Type B pancreatic cell (in vitro differentiated cells): ENCODE results near the gene KLHL3. TPM values are rescaled to one million over a fixed set of nuclear protein-coding genes. Genes with fewer than 3 reads are reported as not detected.

Experiments
- DNase-seq: peaks from one replicate; pipeline ENCODE4 v3.0.0; 2021; ENCODE audit warnings: mixed read lengths; ENCODE audit not compliant: unreplicated experiment; ENCODE audit errors: extremely low spot score
- H3K27ac Mint-ChIP-seq: 2 replicates; pipeline ENCODE4 v1.8.0; 2021; ENCODE audit warnings: mild to moderate bottlenecking, mixed read lengths
- H3K27me3 Mint-ChIP-seq: 2 replicates; pipeline ENCODE4 v1.8.0; 2021; ENCODE audit warnings: mixed read lengths
- H3K36me3 Mint-ChIP-seq: 2 replicates; pipeline ENCODE4 v1.8.0; 2021; ENCODE audit warnings: mixed read lengths
- H3K4me1 Mint-ChIP-seq: one replicate; pipeline ENCODE4 v1.8.0; 2021; ENCODE audit warnings: mixed read lengths; ENCODE audit not compliant: unreplicated experiment
- H3K4me3 Mint-ChIP-seq: 2 replicates; pipeline ENCODE4 v1.8.0; 2021; ENCODE audit warnings: mild to moderate bottlenecking, mixed read lengths
- H3K9me3 Mint-ChIP-seq: 2 replicates; pipeline ENCODE4 v1.8.0; 2021; ENCODE audit warnings: mixed read lengths
- CTCF ChIP-seq: fragments of 200-600 bp; sonication (generic); conservative IDR thresholded peaks from 2 replicates; pipeline ENCODE4 v1.5.0; 2021; ENCODE audit warnings: antibody characterized with exemption, mild to moderate bottlenecking
- total RNA-seq: library from RNA; stranded (reverse); gene quantifications from 2 replicates; pipeline ENCODE4 v1.2.1, GENCODE V29; 2021; ENCODE audit warnings: low replicate concordance

Gene KLHL3
- total RNA-seq, 1 donor from 2014 or later: 9.7 TPM

GRCh38 chr5:137714494-137714893 is 21.4 kb downstream of the KLHL3 start:
- Mint-ChIP-seq H3K27me3 (no peaks in the 10 kb centered on the region), H3K9me3 (peaks cover 5% of the 10 kb centered on the region), H3K4me3 (no peak overlapping the region), H3K4me1 (no peaks in the 10 kb centered on the region), H3K36me3 (peaks cover 9% of the 10 kb centered on the region), H3K27ac (no peak overlapping the region)
- no peak for TF ChIP-seq CTCF
- no peak for DNase-seq

DNA sequence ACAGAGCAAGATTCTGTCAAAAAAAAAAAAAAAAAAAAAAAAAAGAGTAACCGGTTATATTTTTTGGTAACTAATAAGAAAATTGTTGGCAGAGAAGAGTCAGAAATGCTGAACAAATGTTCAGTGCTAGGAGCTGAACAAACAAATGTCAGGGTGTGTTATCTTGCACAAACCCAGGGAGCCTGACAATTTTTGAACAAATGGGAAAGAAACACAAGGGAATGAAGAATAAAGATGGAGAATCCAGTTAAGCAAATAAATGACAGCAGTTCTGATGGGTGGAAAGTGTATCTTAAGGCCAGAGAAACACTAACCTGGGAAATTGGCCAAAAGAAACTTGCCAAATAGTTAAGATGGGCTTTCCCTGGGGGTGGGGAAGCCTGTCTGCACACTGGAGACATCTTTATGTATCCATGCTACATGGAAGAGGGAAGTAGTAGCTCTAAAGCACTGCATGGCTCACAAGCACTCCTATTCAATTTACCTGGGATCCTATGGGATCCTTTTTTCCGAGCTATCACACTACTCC is 23.7 kb downstream of the KLHL3 start:
- Mint-ChIP-seq H3K9me3 (peaks cover 5% of the 10 kb centered on the region), H3K27me3 (no peaks in the 10 kb centered on the region), H3K36me3 (peaks cover 9% of the 10 kb centered on the region), H3K4me1 (no peaks in the 10 kb centered on the region), H3K4me3 (no peak overlapping the region), H3K27ac (no peak overlapping the region)
- DNase-seq: no peak
- no peak for TF ChIP-seq CTCF

DNA sequence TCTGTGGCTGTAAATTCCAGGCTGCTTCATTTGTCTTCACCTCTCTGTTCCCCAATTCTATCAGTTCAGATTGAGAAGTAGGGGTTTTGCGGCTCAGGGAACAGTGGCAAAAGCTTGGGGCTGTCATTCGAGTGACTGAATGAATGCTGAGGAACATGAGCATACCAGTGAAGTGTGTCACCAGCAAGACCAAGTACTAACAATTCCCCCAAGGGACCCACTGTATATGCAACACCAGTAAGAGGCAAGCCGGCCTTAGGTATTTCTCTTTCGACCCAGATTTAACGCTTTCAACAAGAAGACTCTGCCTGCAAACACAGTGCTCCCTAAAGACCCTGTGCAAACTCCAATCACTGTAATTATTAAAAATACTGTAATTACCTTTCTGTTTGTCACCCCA is 25.8 kb downstream of the KLHL3 start:
- Mint-ChIP-seq H3K36me3 (peaks cover 5% of the 10 kb centered on the region), H3K4me3 (no peak overlapping the region), H3K27ac (no peak overlapping the region), H3K9me3 (peaks cover 5% of the 10 kb centered on the region), H3K27me3 (no peaks in the 10 kb centered on the region), H3K4me1 (no peaks in the 10 kb centered on the region)
- no peak for TF ChIP-seq CTCF
- no peak for DNase-seq

- H3K27me3 Mint-ChIP-seq: no peaks in the 10 kb centered on the region
- no peaks in the 10 kb centered on the region for H3K4me1 Mint-ChIP-seq
- TF ChIP-seq CTCF: no peak
- no peak for DNase-seq
- H3K36me3 Mint-ChIP-seq: peaks cover under 1% of the 10 kb centered on the region
- no peak overlapping the region for H3K4me3 Mint-ChIP-seq
- H3K27ac Mint-ChIP-seq: no peak overlapping the region
- H3K9me3 Mint-ChIP-seq: peaks cover 5% of the 10 kb centered on the region
Measured at GRCh38 chr5:137708796-137709559, 26.9 kb downstream of the KLHL3 start.

DNA sequence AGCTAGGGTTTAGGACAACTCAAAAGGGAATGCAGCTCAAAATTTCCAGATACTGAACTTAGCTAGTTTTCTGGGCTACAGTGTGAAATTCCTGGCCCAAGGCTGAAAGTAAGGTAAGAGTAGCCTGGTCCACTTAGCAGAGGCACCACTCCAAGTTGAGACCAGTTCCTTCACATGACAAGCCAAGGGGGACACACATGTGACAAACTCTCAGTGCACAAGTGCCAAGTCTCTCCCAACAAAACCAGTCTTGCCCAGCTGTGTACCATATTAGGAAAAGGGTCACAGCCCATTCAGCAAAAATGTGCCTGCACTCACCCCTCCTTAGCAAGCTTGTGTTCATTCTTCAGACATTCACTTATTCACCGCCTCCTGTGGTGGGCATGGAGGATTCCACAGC is 27.8 kb downstream of the KLHL3 start:
- Mint-ChIP-seq H3K9me3 (peaks cover 4% of the 10 kb centered on the region), H3K27ac (no peak overlapping the region), H3K36me3 (no peaks in the 10 kb centered on the region), H3K27me3 (no peaks in the 10 kb centered on the region), H3K4me1 (no peaks in the 10 kb centered on the region), H3K4me3 (no peak overlapping the region)
- no peak for TF ChIP-seq CTCF
- no peak for DNase-seq
